Type B pancreatic cell (in vitro differentiated cells): Measurements from ENCODE around the gene UBA52. TPM values are rescaled to one million over a fixed set of nuclear protein-coding genes. Genes with fewer than 3 reads are reported as not detected.
A peak's percentile ranks its signal among the peaks of the same experiment; 100 is the strongest.

Experiments
- DNase-seq: peaks from one replicate; pipeline ENCODE4 v3.0.0; 2021; ENCODE audit warnings: mixed read lengths; ENCODE audit not compliant: unreplicated experiment; ENCODE audit errors: extremely low spot score
- H3K27ac Mint-ChIP-seq: 2 replicates; pipeline ENCODE4 v1.8.0; 2021; ENCODE audit warnings: mild to moderate bottlenecking, mixed read lengths
- H3K27me3 Mint-ChIP-seq: 2 replicates; pipeline ENCODE4 v1.8.0; 2021; ENCODE audit warnings: mixed read lengths
- H3K36me3 Mint-ChIP-seq: 2 replicates; pipeline ENCODE4 v1.8.0; 2021; ENCODE audit warnings: mixed read lengths
- H3K4me1 Mint-ChIP-seq: one replicate; pipeline ENCODE4 v1.8.0; 2021; ENCODE audit warnings: mixed read lengths; ENCODE audit not compliant: unreplicated experiment
- H3K4me3 Mint-ChIP-seq: 2 replicates; pipeline ENCODE4 v1.8.0; 2021; ENCODE audit warnings: mild to moderate bottlenecking, mixed read lengths
- H3K9me3 Mint-ChIP-seq: 2 replicates; pipeline ENCODE4 v1.8.0; 2021; ENCODE audit warnings: mixed read lengths
- CTCF ChIP-seq: fragments of 200-600 bp; sonication (generic); conservative IDR thresholded peaks from 2 replicates; pipeline ENCODE4 v1.5.0; 2021; ENCODE audit warnings: antibody characterized with exemption, mild to moderate bottlenecking
- total RNA-seq: library from RNA; stranded (reverse); gene quantifications from 2 replicates; pipeline ENCODE4 v1.2.1, GENCODE V29; 2021; ENCODE audit warnings: low replicate concordance

Gene UBA52
- total RNA-seq, 1 donor from 2014 or later, result 1,126 TPM

- Mint-ChIP-seq H3K4me3 (no peak overlapping the region), H3K27ac (no peak overlapping the region), H3K9me3 (no peaks in the 10 kb centered on the region), H3K27me3 (peaks cover 4% of the 10 kb centered on the region), H3K4me1 (peaks cover 13% of the 10 kb centered on the region), H3K36me3 (peaks cover 13% of the 10 kb centered on the region)
- TF ChIP-seq CTCF, result no peak
- no peak for DNase-seq
Observed at GRCh38 chr19:18576383-18576782, 4.7 kb downstream of the UBA52 start.

GRCh38 chr19:18577365-18577914 is 5.8 kb downstream of the UBA52 start:
- no peak overlapping the region for H3K4me3 Mint-ChIP-seq
- peaks cover 4% of the 10 kb centered on the region for H3K27me3 Mint-ChIP-seq
- no peak for DNase-seq
- H3K9me3 Mint-ChIP-seq, result no peaks in the 10 kb centered on the region
- TF ChIP-seq CTCF, result no peak
- peaks cover 10% of the 10 kb centered on the region for H3K36me3 Mint-ChIP-seq
- H3K27ac Mint-ChIP-seq, result no peak overlapping the region
- peaks cover 8% of the 10 kb centered on the region for H3K4me1 Mint-ChIP-seq

- Mint-ChIP-seq H3K9me3 (no peaks in the 10 kb centered on the region), H3K4me1 (no peaks in the 10 kb centered on the region), H3K4me3 (no peak overlapping the region), H3K27me3 (peaks cover 15% of the 10 kb centered on the region), H3K27ac (no peak overlapping the region), H3K36me3 (peaks cover under 1% of the 10 kb centered on the region)
- no peak for DNase-seq
- TF ChIP-seq CTCF, result no peak
Observed at GRCh38 chr19:18580311-18580710, 8.7 kb downstream of the UBA52 start.

- no peak for DNase-seq
- H3K27ac Mint-ChIP-seq, result no peak overlapping the region
- peaks cover 14% of the 10 kb centered on the region for H3K4me1 Mint-ChIP-seq
- peaks cover 20% of the 10 kb centered on the region for H3K27me3 Mint-ChIP-seq
- no peak for TF ChIP-seq CTCF
- peak overlapping the region; percentile 54 for H3K4me3 Mint-ChIP-seq
- no peaks in the 10 kb centered on the region for H3K9me3 Mint-ChIP-seq
- H3K36me3 Mint-ChIP-seq, result no peaks in the 10 kb centered on the region
Observed at GRCh38 chr19:18586306-18586705, 14.6 kb downstream of the UBA52 start.

- Mint-ChIP-seq H3K9me3 (no peaks in the 10 kb centered on the region), H3K27ac (no peak overlapping the region), H3K4me1 (peaks cover 14% of the 10 kb centered on the region), H3K4me3 (peak overlapping the region; percentile 51), H3K27me3 (peaks cover 19% of the 10 kb centered on the region), H3K36me3 (no peaks in the 10 kb centered on the region)
- DNase-seq, result no peak
- no peak for TF ChIP-seq CTCF
Observed at GRCh38 chr19:18587561-18587960, 15.9 kb downstream of the UBA52 start.
